Measurements from ENCODE around the gene ABI3.
"Not testable (repeated sequence)": the region's sequence is repeated elsewhere in the genome, so short reads cannot be mapped to it uniquely, and the experiment has no call there.

Gene ABI3

GRCh38 chr17:49210158-49211029 lies at the start of gene ABI3, which contains the start of gene GNGT2:
Gene ABI3, plus strand, starts transcription at chr17:49210707. Its CDS starts 18 bp downstream, at chr17:49210725.
Gene GNGT2, minus strand, starts transcription at chr17:49210574. Its CDS starts 3,152 bp downstream, at chr17:49207422.
- DNase-seq, result no peak

GRCh38 chr17:49162866-49163265 lies 47.6 kb upstream of the ABI3 start:
- no peak for DNase-seq

GRCh38 chr17:49165143-49165542 lies 45.4 kb upstream of the ABI3 start:
- DNase-seq, result no peak

GRCh38 chr17:49168706-49169105 lies 41.8 kb upstream of the ABI3 start:
- DNase-seq, result no peak

GRCh38 chr17:49170216-49170615 lies 40.3 kb upstream of the ABI3 start:
- no peak for DNase-seq

GRCh38 chr17:49170711-49171110 lies 39.8 kb upstream of the ABI3 start:
- DNase-seq, result not testable (repeated sequence)

GRCh38 chr17:49175978-49176377 lies 34.5 kb upstream of the ABI3 start:
- not testable (repeated sequence) for DNase-seq

- no peak for DNase-seq
Observed at GRCh38 chr17:49180303-49180702, 30.2 kb upstream of the ABI3 start.

- DNase-seq, result no peak
Observed at GRCh38 chr17:49180998-49181635, 29.4 kb upstream of the ABI3 start.

- no peak for DNase-seq
Observed at GRCh38 chr17:49183341-49183740, 27.2 kb upstream of the ABI3 start.

- no peak for DNase-seq
Observed at GRCh38 chr17:49183801-49184200, 26.7 kb upstream of the ABI3 start.

- not testable (repeated sequence) for DNase-seq
Observed at GRCh38 chr17:49184522-49184921, 26.0 kb upstream of the ABI3 start.

- not testable (repeated sequence) for DNase-seq
Observed at GRCh38 chr17:49185381-49185780, 25.1 kb upstream of the ABI3 start.

GRCh38 chr17:49187301-49187700 lies 23.2 kb upstream of the ABI3 start:
- DNase-seq, result no peak

GRCh38 chr17:49190932-49191331 lies 19.6 kb upstream of the ABI3 start:
- no peak for DNase-seq

GRCh38 chr17:49191409-49191916 lies 19.0 kb upstream of the ABI3 start:
- no peak for DNase-seq

- peak; percentile 93 for DNase-seq
Observed at GRCh38 chr17:49191917-49192741, 18.4 kb upstream of the ABI3 start.

GRCh38 chr17:49193513-49194296 lies 16.8 kb upstream of the ABI3 start:
- DNase-seq, result no peak

GRCh38 chr17:49194297-49194607 lies 16.3 kb upstream of the ABI3 start:
- DNase-seq, result no peak

GRCh38 chr17:49195751-49196150 lies 14.8 kb upstream of the ABI3 start:
- no peak for DNase-seq

GRCh38 chr17:49196520-49196919 lies 14.0 kb upstream of the ABI3 start:
- no peak for DNase-seq

- DNase-seq, result no peak
Observed at GRCh38 chr17:49197346-49197998, 13.0 kb upstream of the ABI3 start.
